Measurements from ENCODE around the gene EPHB1.
"Not testable (repeated sequence)": the region's sequence is repeated elsewhere in the genome, so short reads cannot be mapped to it uniquely, and the experiment has no call there.

EPHB1 gene

GRCh38 chr3:135034291-135034768, 239.3 kb downstream of the EPHB1 start:
- no peak for DNase-seq (ENCODE audit: extremely low read depth in 1 of 2, low read depth in 1 of 2)

GRCh38 chr3:135034891-135035440, 239.9 kb downstream of the EPHB1 start:
- DNase-seq (ENCODE audit: extremely low read depth in 1 of 2, low read depth in 1 of 2), result no peak

DNA sequence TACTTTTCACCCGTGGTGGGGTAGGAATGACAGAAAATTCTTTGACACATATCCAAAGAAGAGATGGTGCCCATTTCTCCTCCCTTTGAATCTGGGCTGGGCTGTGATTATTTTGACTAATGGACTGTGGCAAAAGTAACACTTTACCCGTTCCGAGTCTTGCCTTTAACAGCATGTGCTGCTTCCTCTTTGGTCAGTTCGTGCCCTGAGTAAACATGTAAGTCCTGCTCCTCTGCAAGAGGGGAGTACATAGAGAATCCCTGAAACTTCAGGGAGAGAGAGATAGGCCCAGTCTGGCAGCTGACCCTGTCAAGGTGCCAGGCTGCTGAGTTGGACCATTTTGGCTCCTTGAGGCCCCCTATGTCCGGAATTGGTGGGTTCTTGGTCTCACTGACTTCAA, 243.1 kb downstream of the EPHB1 start:
- DNase-seq (ENCODE audit: extremely low read depth in 1 of 2, low read depth in 1 of 2), result no peak

DNA sequence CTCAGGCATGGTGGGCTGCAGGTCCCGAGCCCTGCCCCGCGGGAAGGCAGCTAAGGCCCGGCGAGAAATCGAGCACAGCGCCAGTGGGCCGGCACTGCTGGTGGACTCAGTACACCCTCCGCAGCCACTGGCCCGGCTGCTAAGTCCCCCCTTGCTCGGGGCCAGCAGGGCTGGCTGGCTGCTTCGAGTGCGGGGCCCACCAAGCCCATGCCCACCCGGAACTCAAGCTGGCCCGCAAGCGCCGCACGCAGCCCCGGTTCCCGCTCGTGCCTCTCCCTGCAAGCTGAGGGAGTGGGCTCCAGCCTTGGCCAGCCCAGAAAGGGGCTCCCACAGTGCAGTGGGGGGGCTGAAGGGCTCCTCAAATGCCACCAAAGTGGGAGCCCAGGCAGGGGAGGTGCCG, 244.5 kb downstream of the EPHB1 start:
- DNase-seq (ENCODE audit: extremely low read depth in 1 of 2, low read depth in 1 of 2), result not testable (repeated sequence)

GRCh38 chr3:135040321-135041240, 245.5 kb downstream of the EPHB1 start:
- no peak for DNase-seq (ENCODE audit: extremely low read depth in 1 of 2, low read depth in 1 of 2)

- DNase-seq (ENCODE audit: extremely low read depth in 1 of 2, low read depth in 1 of 2), result no peak
Measured at GRCh38 chr3:135041601-135042000, 246.5 kb downstream of the EPHB1 start.

- no peak for DNase-seq (ENCODE audit: extremely low read depth in 1 of 2, low read depth in 1 of 2)
Measured at GRCh38 chr3:135047061-135047460, 252.0 kb downstream of the EPHB1 start.

DNA sequence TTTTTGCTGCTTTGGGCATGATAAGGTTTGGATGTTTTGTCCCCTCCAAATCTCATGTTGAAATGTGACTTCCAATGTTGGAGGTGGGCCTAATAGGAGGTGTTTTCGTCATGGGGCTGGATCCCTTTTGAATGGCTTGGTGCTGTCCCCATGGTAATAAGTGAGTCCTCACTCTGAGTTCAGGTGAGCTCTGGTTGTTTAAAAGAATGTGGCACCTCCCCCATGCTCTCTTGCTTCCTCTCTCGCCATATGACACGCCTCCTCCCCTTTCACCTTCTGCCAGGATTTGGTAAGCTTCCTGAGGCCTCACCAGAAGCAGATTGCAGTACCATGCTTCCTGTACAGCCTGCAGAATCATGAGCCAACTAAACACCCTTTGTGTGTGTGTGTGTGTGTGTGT, 255.5 kb downstream of the EPHB1 start:
- no peak for DNase-seq (ENCODE audit: extremely low read depth in 1 of 2, low read depth in 1 of 2)

DNA sequence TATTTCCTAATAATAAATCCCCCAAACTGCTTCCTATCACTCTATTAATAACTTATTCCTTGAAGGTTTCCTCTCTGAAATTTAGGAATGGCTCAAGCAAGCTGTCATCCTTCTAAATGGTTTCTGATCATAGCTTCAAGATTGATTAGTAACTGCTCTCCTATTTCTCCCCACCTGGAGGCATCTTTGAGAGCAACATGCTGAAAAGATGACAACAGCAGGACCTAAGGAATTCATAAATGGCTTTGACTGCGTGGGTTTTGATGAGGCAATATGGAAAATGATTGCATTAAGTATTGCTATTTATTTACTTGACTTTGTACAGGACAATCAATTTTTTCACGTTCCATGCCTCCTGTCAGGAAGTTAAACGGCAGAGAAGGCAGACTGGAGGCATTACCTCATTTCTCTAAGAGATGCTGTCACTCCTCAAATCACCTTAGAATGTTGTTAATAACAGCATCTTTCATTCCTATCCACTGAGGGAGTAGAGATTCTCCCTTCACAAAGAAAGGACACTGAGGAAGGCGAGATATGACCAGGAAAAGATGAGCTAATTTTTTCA, 256.4 kb downstream of the EPHB1 start:
- DNase-seq (ENCODE audit: extremely low read depth in 1 of 2, low read depth in 1 of 2), result no peak

DNA sequence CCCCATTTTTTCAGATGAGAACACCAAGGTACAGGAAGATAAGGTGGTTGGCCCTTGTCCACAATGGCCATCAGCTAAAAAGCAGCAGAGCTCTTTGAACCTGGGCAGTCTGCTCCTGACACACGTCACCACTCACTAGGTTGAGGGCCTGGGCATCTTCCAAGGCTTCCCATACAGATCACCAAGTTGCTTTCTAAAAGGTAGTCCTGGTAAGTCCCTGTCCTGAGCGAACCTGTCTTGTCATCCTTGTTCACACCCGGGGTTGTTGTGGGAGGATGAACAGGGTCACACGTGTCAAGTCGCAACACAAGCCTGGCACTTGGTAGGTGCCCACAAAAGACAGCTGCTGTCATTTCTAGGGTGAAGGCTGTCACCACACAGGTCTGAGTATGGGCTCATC, 260.4 kb downstream of the EPHB1 start:
- no peak for DNase-seq (ENCODE audit: extremely low read depth in 1 of 2, low read depth in 1 of 2)

DNA sequence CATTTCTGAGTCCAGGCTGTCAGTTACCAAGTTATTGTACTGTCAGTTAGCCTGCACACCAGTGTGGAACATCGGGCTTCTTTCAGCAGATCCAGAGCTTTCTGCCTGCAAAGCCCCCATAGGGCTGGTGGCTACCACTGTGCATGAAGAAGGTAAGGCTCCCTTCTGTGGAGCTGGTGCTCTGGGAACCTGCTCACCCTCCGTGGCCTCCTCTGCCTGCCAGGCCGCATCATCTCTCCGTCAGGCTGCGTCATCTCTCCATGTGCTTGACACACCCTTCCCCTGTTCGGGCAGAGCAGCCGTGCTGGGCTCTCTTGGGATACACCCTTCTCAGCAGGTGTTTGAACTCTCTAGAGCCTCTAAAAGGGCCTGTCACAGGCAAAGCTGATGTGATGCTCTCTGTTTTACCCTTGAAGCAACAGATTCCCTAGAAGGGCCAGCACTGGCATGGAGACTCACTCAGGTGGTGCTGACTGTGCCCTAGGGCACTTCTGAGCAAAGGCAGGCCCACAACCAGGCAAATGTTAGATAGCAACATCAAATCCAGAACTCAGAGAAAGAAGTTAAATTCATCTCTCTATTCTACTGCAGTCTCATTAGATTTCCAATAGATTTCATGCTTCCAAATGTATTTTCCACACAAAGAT, 261.1 kb downstream of the EPHB1 start:
- DNase-seq (ENCODE audit: extremely low read depth in 1 of 2, low read depth in 1 of 2), result no peak

DNA sequence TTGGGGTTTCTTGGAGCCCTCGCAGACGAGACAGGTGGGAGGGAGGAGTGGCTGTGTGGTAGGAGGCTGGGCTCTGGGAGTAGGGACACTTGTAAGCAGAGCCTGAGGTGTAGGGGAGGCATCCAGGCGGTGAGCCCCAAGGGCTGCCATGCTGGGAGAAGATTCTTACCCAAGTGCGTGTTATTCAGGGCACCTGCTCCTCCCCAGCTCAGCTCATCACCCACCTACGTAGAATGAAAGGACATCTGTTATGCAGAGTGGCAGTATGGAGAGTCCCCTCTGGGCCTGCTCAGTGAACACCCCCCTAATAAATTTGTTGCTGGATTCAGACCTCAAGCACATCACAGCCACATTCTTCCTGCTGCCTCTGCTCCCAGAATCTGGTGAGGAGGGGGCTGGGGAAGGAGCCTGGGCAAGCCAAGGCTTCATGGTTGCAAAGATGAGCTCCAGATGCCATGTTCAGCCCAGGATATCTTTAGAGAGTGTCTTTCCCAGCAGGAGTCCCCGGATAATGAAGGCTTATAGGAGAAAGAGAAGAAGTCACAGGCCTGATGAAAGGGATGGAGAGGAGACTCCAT, 261.8 kb downstream of the EPHB1 start:
- DNase-seq (ENCODE audit: extremely low read depth in 1 of 2, low read depth in 1 of 2), result no peak

GRCh38 chr3:135057996-135058395, 262.9 kb downstream of the EPHB1 start:
- no peak for DNase-seq (ENCODE audit: extremely low read depth in 1 of 2, low read depth in 1 of 2)

DNA sequence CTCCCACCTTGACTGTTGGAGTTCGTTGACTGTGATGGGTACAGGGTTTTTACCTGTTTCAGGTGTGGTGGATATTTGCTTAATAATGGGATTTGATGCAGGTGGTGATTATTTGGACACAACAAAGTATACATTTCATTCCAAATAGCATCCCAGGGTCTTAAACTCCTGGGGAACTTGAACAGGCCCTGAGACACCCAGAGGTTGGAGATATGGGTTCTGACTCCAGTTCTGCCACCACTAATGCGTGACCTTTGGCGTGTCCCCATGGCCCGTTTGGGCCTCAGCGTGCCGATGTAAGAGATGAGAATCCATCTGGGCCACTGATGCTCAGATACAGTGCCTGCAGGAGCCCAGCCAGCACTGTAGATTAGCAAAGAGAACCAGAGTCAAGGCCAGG, 264.5 kb downstream of the EPHB1 start:
- DNase-seq (ENCODE audit: extremely low read depth in 1 of 2, low read depth in 1 of 2), result no peak

DNA sequence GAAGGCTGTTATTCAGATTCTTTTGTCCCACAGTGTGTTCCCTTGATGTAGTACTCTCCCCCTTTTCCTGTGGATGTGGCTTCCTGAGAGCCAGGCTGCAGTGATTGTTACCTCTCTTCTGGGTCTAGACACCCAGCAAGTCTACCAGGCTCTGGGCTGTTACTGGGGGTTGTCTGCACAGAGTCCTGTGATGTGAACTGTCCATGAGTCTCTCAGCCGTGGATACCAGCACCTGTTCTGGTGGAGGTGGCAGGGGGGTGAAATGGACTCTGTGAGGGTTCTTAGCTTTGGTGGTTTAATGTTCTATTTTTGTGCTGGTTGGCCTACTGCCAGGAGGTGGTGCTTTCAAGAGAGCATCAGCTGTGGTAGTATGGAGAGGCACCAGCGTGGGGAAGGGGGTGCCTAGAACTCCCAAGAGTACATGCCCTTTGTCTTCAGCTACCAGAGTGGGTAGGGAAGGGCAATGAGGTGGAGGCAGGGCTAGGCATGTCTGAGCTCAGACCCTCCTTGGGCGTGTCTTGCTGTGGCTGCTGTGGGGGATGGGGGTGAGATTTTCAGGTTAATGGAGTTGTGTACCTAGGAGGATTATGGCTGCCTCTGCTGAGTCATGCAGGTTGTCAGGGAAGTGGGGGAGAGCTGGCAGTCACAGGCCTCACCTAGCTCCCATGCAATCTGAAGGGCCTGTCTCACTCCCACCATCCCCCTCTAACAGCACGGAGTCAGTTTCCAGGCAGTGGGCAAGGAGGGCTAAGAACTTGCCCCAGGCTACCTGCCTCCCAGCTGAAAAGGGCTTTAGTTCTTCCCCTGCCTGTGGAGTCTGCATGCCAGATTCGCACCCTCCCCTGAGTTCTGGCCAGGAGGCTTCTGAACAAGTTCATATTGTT, 272.0 kb downstream of the EPHB1 start:
- not testable (repeated sequence) for DNase-seq (ENCODE audit: extremely low read depth in 1 of 2, low read depth in 1 of 2)

DNA sequence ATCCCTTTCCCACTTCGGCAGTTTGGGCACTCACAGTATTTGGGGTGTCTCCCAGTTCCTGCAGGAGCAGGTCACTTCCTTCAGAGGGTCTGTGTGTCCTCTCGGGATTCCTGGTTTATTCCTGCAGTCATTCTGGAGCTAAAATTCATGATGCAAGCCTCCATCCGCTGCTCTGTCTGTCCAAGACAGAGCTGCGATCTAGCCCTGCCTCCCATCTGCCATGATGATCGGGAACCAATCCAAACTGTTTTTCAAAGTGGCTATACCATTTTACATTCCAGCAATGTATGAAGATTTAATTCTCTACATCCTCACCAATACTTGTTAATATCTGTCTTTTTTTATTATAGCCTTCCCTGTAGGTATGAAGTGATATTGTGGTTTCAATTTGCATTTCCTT, 273.0 kb downstream of the EPHB1 start:
- no peak for DNase-seq (ENCODE audit: extremely low read depth in 1 of 2, low read depth in 1 of 2)

GRCh38 chr3:135069406-135069805, 274.3 kb downstream of the EPHB1 start:
- DNase-seq (ENCODE audit: extremely low read depth in 1 of 2, low read depth in 1 of 2), result no peak

DNA sequence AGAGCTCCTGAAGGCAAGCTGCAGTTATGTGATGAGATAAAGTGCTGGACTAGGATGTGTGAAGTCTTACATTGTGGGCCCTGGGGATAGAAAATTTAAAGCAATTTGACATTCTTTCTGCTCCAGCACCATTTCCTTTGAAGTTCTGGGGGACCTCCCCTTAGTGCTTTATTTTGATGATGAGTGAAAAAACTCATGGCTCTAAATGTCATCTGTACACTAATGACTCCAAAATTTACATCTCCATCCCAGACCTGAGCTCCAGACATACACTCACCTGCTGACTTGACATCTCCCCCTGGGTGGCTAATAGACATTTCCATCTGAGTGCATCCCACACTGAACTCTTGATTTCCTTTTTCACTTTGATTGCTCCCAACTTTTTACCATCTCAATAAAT, 276.4 kb downstream of the EPHB1 start:
- no peak for DNase-seq (ENCODE audit: extremely low read depth in 1 of 2, low read depth in 1 of 2)

GRCh38 chr3:135072431-135072830, 277.4 kb downstream of the EPHB1 start:
- no peak for DNase-seq (ENCODE audit: extremely low read depth in 1 of 2, low read depth in 1 of 2)

DNA sequence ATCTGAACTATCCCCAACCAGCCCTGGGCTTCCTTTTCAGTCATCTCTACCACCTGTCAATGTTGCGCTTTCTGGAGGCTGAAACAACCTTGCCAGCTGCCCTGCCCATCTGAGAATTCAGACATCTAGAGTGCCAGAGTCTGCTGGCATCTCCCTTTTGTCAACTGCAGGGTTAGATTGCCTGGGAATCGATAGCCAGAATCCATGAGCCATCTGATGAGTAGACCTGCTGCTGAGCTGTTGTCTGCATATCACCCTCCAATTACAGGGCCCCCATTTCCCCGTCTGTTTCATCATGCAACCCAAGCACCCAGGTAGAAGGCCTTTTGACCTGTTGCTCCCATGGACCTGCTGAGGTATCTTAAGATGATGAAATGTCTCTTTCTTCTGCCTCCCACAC, 280.1 kb downstream of the EPHB1 start:
- no peak for DNase-seq (ENCODE audit: extremely low read depth in 1 of 2, low read depth in 1 of 2)

Data from stimulated activated CD8-positive, alpha-beta memory T cell treated with anti-CD3 and anti-CD28 coated beads, Interleukin-7, amount 100 ng/mL, for 48 hours (primary cell).